NB4 (cell line): ENCODE measurements around the gene TEDC2.

Source experiments
- DNase-seq: peaks from one replicate; pipeline ENCODE4 v3.0.0; 2010; ENCODE audit warnings: low read depth
- H3K4me3 ChIP-seq: one replicate; pipeline ENCODE4 v1.5.1; 2011; ENCODE audit warnings: mild to moderate bottlenecking, low read depth, low read length, moderate library complexity
- CTCF ChIP-seq: IDR thresholded peaks from one replicate; pipeline ENCODE4 v1.5.1; 2012; ENCODE audit warnings: low read depth, low read length
- MAX ChIP-seq: IDR thresholded peaks from 2 replicates; pipeline ENCODE4 v1.6.1; 2011; ENCODE audit warnings: low read depth, low read length
- MYC ChIP-seq: IDR thresholded peaks from 2 replicates; pipeline ENCODE4 v1.6.1; 2011; ENCODE audit warnings: low read depth, low read length
- POLR2A ChIP-seq: IDR thresholded peaks from 2 replicates; pipeline ENCODE4 v1.6.1; 2011; ENCODE audit warnings: mild to moderate bottlenecking; ENCODE audit not compliant: insufficient read length; ENCODE audit errors: extremely low read depth

TEDC2 gene

GRCh38 chr16:2447920-2448583, 11.9 kb upstream of the TEDC2 start:
- TF ChIP-seq POLR2A: no peak
- no peak for TF ChIP-seq MYC
- TF ChIP-seq MAX: no peak
- TF ChIP-seq CTCF: no peak
- H3K4me3 ChIP-seq: no peak overlapping the region
- no peak for DNase-seq

GRCh38 chr16:2449118-2449517, 10.8 kb upstream of the TEDC2 start:
- DNase-seq: no peak
- no peak overlapping the region for H3K4me3 ChIP-seq
- TF ChIP-seq CTCF (no peak), MAX (no peak), POLR2A (no peak), MYC (no peak)

- no peak for DNase-seq
- TF ChIP-seq MAX: no peak
- no peak for TF ChIP-seq POLR2A
- no peak for TF ChIP-seq CTCF
- no peak for TF ChIP-seq MYC
- H3K4me3 ChIP-seq: no peak overlapping the region
These were observed 9.4 kb upstream of the TEDC2 start for GRCh38 chr16:2450535-2450934.

- H3K4me3 ChIP-seq: no peak overlapping the region
- DNase-seq: no peak
- TF ChIP-seq CTCF (no peak), POLR2A (no peak)
These were observed 8.9 kb upstream of the TEDC2 start for GRCh38 chr16:2450975-2451381.

- no peak overlapping the region for H3K4me3 ChIP-seq
- DNase-seq: no peak
- no peak for TF ChIP-seq MYC
- no peak for TF ChIP-seq MAX
- TF ChIP-seq CTCF: no peak
- no peak for TF ChIP-seq POLR2A
These were observed 8.0 kb upstream of the TEDC2 start for GRCh38 chr16:2451851-2452320.

GRCh38 chr16:2452650-2453049, 7.3 kb upstream of the TEDC2 start:
- DNase-seq: no peak
- no peak overlapping the region for H3K4me3 ChIP-seq
- TF ChIP-seq MYC: no peak
- TF ChIP-seq MAX: no peak
- TF ChIP-seq CTCF: no peak
- TF ChIP-seq POLR2A: no peak
